ENCODE data around the gene SLC40A1.

SLC40A1 gene

DNA sequence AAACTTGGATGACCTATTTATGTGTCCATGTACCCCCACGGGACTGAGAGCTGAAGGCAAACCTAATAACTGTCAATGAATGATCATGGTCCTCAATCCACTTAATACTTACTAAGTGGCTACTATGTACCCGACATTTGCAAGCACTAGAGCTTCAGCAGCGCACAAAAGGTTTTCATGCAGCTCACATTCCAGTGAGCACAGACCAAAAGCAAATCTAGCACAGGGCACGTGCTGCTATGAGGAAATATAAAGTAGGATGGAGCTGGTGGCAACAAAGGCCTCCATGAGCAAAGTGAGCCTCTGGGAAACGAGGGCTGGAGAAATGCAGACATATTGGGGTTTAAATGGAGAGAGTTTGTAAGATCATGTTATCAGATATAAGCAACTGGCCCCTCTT lies 3.5 kb downstream of the SLC40A1 start:
- no peak overlapping the region for H3K4me3 ChIP-seq (ENCODE audit: low read depth, low read length)
- no peak for DNase-seq (ENCODE audit: low read depth)

DNA sequence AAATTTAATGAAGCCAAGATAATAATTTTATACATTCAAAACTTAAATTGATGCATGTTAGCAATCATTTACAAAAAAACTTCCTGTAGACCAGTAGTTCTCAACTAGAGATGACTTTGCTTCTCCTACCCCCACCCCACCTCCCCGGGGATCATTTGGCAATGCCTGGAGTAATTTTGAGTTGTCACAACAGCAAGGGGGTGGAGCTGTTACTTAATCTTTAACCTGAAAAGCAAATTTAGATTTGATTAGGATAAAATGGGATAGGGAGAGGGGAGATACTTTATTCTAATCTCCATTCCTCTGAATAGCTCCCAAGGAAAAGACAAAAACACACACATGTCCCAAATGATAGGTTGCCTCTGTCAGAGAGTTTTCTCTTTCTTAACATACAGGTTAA lies 4.2 kb downstream of the SLC40A1 start:
- no peak for DNase-seq (ENCODE audit: low read depth)
- no peak overlapping the region for H3K4me3 ChIP-seq (ENCODE audit: low read depth, low read length)

DNA sequence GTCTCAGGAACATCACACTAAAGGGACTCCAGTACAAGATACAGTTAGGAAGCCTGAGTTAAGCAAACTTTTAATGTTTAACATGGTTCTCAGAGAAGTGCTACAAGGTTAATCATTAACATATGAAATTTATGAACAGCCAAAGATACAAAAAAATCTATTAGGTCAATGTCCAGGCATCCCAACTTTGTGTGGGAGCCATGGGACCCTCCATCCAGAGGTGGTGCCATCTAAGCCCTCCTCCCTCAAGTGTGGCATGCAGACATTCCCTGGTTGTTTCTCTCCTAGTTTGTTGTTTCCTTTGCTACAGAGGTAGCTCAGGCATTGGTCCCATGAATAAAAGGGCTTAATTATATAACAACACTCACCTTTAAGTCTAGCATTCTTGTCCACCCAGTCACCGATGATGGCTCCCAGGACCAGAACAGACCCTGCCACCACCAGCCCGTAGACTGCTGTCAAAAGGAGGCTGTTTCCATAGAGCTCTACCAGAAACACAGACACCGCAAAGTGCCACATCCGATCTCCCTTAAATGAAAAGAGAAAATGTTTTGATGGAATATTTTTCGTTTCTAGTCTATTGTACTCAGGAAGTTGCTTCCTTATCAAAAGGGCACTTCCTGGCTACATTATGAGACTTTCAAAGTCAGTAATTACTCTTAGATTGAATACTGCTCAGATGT lies 5.7 kb downstream of the SLC40A1 start:
- no peak for DNase-seq (ENCODE audit: low read depth)
- H3K4me3 ChIP-seq (ENCODE audit: low read depth, low read length) = no peak overlapping the region

DNA sequence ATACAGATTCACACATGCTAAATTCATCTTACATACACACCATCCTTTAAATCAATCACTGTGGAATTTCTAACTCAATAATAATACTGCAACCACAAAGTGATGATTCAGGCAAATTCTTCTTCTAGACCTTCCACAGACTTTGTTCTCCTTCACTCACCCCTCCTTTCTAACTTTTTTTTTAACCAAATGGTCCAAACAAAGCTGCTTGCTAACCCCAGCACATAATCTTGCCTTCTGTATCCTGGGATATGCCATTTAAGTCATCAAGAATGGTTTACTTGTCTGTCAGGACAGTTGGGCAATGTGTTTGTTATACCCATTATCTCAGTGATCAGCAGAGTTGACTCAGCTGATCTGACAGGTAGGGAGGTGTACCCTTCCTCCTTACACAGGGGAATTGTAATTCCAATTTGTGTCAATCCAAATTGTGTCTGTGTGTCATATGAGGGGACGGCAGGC lies 10.0 kb downstream of the SLC40A1 start:
- DNase-seq (ENCODE audit: low read depth) = peak; percentile 67
- H3K4me3 ChIP-seq (ENCODE audit: low read depth, low read length) = no peak overlapping the region

DNA sequence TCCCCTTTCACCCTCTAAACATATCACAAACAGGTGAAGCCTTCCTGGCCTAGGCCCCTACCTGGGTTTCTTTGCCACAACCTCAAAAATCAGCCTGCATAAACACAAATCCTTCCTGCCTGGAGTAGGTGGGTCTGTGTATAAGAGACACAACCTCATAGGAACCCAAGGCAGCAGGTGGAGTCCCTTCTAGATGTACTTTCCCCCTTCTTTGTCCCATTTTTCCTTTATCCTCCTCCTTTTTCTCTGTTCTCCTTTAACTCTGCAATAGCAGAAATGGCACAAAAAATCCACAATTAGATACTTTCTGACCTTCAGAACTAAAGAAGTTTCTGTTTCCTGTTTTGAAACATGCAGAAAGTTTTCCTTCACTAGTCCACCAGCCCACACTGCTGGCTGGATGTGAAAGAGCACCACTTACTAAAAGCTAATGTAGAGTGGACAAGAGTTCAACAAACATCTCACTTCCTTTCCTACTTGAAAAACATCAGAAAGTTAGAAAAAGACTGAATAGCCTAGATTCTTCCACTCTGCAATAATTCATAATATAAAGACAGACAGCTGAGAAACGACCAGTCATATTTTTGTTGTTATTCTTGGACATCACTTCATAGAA lies 11.2 kb downstream of the SLC40A1 start:
- DNase-seq (ENCODE audit: low read depth) = no peak
- no peak overlapping the region for H3K4me3 ChIP-seq (ENCODE audit: low read depth, low read length)

DNA sequence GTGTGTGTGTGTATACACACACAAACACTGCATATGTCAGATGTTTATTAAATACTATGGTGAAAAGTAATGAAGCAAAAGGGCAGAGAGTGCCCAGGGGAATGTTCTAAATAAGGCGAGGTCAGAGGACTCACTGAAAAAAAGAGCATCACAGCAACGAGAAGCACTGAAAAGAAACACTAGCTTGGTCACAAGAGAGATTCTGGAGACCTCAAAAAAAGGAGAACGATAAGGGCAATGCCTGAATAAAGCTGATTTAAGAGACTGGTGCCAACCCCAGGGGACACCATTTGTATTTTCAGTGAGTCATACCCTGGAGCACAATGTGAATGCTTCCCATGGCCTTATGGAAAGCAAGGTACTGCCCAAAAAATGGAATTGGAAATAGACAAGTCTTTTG lies 14.5 kb downstream of the SLC40A1 start:
- DNase-seq (ENCODE audit: low read depth) = peak; percentile 51
- H3K4me3 ChIP-seq (ENCODE audit: low read depth, low read length) = no peak overlapping the region

DNA sequence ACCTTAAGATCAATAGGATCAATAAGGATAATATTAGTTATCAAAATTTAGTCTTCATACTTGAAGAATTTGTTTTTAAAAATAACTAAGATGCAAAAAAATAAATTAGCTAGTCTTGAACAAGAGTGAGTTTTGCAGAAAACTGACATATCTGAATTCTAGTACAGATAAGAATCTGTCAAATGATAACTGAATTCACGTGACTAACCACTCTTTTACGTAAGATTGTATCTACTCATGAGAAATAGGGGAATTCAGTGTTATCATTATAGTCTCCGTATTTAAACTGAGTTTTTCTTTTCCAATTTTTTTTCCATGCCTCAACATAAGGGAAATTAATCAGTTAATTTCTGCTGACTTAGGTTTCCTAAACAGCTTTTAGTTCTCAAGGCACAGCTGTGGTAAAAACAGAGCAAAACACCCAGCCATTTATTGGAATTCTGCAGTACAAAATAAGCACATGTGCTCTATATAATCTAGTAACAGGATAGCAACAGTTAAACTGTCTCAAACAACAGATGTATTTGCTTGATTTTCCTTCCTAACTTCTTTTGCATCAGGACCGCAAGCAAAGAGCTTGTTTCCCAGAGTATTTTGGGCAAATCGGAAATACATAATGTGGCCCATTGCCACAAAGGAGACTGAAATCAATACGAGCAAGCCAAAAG lies 19.1 kb downstream of the SLC40A1 start:
- no peak overlapping the region for H3K4me3 ChIP-seq (ENCODE audit: low read depth, low read length)
- no peak for DNase-seq (ENCODE audit: low read depth)

DNA sequence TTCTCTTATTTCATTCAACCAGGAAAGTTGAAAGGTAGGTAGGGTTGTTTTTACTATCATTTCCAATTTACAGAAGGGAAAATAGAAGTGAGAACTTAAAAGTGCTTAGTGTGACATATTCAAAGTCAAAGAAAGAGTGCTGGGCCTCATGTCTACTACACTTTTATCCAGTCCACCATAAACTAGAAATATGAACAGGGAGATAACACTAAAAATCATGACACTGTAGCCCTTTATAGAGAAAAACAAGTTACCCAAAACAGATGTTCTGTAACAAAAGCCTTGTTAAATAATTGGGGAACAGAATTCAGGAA lies 20.4 kb downstream of the SLC40A1 start:
- H3K4me3 ChIP-seq (ENCODE audit: low read depth, low read length) = no peak overlapping the region
- no peak for DNase-seq (ENCODE audit: low read depth)

DNA sequence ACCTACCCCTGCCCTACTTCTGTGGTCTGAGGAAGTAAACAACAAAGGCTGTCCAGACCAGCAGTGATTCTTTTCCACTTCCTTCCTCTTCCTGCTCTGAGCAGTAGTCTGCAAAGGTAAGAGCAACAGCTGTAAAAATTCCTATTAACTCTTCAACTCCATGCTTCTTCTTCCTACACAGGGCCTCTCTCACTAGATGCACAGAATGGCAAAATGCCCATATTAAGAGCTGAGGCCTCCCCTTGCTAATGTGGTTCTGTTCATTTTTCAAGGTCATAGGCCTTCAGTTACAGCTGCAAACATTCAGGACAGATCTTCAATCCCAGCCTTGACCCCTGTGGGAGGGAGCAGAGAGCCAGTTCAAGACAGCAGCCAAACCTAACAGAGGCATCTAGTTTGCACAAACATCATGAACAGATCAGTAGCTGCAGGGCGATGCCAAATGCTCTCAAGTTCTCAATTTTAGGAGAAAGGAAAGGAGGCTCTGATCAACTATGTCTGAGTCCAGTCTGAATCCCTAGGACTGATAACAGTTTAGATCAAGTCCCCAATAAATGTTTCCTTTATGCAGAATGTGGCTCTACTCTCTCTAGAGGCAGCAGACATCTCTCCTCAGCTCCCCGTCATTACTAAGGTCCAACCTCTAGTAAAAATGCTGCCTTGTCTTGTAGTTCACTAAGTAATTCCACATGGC lies 20.9 kb downstream of the SLC40A1 start:
- H3K4me3 ChIP-seq (ENCODE audit: low read depth, low read length) = no peak overlapping the region
- DNase-seq (ENCODE audit: low read depth) = no peak

DNA sequence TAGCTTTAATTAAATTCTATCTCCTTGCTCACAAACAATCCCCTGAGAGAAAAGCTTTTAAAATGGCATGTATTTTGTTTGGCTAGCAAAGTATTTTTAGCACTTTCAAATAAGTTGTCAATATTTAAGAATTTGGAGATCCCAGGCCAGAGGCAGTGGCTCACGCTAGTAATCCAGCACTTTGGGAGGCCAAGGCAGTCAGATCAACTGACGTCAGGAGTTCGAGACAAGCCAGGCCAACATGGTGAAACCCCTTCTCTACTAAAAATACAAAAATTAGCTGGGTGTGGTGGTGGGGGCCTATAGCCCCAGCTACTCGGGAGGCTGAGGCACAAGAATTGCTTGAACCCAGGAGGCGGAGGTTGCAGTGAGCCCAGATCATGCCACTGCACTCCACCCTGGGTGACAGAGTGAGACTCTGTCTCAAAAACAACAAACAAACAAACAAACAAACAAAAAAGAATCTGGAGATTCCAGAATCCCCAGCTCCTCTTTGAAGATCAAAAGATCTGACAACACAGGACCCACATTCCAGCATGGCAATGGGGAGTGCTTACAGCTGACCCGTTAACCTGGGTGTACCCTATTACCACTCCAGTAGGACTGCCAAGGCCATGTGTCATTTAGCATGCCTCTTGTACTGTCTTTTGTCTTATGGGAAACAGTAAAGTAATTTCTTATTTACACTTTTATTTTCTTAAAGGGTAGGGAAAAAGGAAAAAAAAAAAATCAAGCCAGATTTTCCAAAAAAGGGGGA lies 21.9 kb downstream of the SLC40A1 start:
- no peak overlapping the region for H3K4me3 ChIP-seq (ENCODE audit: low read depth, low read length)
- DNase-seq (ENCODE audit: low read depth) = no peak

DNA sequence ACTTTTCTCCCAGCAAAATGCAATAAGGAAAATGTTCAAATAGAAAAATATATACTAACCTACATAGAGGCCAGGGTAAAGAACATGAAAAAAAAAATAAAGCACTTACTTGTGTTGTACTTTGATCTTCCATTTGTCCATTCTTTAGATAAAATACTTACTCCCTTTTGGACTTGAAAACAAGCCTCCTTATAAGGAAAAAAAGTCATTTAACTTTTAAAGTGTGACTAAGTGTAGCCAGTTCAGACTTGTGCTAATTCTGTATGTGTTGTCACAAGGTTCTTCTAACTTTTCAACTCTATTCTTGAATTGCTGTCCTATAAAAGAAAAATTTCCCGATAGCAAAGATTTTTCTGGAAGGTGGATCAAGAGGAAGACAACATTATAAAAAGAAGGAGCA lies 23.2 kb downstream of the SLC40A1 start:
- H3K4me3 ChIP-seq (ENCODE audit: low read depth, low read length) = no peak overlapping the region
- no peak for DNase-seq (ENCODE audit: low read depth)

DNA sequence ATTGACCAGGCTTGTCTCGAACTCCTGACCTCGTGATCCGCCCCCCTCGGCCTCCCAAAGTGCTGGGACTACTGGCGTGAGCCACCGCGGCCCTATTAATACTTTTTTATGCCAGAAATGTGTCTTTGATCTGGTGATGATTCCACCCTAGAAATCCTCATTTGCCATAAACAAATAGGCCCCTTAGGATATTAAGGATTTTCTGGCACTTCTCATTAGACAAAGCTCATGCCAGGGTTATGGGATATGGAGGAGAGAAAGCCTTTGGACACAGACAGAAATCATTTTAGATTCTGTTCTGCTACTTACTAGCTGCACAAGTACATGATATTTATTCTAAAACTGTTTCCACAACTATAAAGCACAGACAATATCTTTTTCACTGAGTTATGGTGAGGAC lies 24.1 kb downstream of the SLC40A1 start:
- DNase-seq (ENCODE audit: low read depth) = no peak
- H3K4me3 ChIP-seq (ENCODE audit: low read depth, low read length) = no peak overlapping the region

DNA sequence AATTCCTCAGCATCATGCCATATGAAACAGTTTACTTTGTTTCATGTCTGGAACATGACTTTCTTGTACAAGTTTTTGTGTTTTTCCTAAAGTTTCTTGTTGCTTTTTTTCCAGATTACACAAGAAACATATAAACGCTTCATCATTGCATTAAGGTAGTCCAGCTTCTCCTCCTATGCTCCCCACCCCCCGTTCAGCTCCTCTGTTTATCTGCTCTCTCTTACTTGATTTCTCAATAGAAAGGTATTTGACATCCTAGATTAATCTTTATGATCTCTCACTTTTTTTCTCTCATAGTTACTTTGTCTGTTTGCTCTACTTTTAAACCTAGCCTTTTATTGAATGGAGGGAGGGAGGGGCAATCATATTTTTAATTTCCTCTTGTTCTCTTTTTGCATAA lies 25.4 kb downstream of the SLC40A1 start:
- DNase-seq (ENCODE audit: low read depth) = no peak
- no peak overlapping the region for H3K4me3 ChIP-seq (ENCODE audit: low read depth, low read length)

DNA sequence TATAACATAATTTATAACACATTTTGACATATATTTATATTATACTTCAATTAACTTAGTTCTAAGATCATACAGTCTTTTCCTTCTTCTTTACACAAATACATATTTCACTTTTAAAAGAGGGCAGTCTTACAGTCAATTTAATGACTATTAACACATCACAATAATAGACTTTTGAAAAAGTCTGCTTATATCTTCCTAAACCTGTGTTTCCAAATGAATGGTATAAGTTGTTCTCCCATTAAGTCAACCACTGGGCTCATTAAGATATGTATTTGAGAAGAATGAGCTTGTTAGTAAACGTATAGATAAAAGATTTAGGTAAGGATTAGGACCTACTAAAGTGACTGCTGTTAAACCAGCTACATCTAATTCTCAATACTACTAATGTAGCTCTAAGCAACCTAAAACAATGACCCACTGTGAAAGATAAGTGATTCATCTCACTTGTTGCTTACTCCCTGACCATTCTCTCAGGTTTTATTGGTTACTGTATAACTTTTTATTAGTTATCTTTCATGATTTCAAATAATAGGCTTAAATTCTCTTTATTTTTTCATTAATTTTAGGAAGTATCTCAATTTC lies 27.0 kb downstream of the SLC40A1 start:
- no peak for DNase-seq (ENCODE audit: low read depth)
- no peak overlapping the region for H3K4me3 ChIP-seq (ENCODE audit: low read depth, low read length)

DNA sequence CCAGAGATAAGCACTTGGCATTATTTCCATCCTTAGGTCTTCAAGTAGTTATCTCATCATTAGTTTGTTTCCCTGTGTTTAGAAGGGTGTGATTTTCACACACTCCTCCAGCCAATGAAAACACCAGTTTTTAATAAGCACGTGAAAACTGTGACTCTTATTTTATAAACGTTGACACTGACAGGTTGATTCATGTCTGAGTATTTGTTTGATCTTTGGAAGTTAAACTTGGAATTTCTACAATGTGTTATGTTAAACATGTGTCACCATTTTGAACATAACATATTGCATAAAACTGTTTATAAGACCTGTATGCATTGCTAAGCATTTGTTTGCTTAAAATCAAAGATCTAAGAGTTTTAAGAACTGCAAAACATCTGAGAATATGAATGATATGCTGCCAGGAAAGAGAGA lies 27.6 kb downstream of the SLC40A1 start:
- H3K4me3 ChIP-seq (ENCODE audit: low read depth, low read length) = no peak overlapping the region
- no peak for DNase-seq (ENCODE audit: low read depth)

DNA sequence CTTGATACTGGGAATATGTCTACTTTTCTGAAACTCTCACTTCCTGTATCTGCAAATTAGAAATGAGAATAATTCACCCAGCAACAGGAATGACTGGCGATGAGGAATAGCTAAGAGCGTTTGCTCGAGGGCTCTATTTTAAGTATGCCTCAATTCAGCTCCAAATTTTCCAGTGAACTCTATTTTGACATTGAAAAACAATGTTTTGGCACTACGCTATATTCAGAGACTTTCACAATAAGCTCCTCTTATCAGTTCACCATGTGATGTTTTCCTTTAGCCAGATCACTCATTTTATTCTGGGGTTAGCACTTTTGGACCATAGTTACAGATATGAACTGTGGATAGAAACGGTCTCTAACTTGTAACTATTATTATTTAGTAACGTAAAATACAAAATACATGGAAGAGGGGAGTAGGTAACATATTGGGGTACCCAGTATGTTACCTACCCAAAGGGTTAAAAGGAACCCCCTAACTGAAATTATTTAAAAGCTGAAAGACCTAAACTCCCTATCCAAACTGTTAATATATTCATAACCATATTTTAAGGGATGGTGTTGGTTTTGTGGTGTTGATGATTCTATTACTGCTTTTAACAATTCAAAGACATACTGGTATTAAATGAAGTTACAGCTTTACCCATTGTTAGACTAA lies 28.1 kb downstream of the SLC40A1 start:
- DNase-seq (ENCODE audit: low read depth) = no peak

DNA sequence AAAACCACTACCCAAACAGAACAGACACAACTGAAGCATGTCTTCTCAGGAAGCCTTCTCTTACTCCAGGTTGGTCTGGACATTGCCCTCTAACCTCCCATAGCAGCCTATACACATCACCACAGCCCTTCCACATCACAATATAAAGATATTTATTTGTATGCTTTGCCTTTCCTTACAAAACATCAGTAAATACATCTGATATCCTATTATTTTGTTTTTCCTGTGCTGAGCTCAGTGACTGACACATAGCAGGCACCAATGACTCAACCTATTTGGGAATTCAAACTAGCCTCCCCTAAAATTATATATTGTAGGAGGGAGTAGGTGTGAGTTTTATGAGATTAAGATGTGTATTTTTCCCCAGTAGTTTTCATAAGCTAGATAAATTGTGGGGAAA lies 28.8 kb downstream of the SLC40A1 start:
- no peak for DNase-seq (ENCODE audit: low read depth)
- H3K4me3 ChIP-seq (ENCODE audit: low read depth, low read length) = no peak overlapping the region

More for the DNA sequence above, 28.1 kb downstream of the SLC40A1 start:
- H3K4me3 ChIP-seq (ENCODE audit: low read depth, low read length) = no peak overlapping the region

DNA sequence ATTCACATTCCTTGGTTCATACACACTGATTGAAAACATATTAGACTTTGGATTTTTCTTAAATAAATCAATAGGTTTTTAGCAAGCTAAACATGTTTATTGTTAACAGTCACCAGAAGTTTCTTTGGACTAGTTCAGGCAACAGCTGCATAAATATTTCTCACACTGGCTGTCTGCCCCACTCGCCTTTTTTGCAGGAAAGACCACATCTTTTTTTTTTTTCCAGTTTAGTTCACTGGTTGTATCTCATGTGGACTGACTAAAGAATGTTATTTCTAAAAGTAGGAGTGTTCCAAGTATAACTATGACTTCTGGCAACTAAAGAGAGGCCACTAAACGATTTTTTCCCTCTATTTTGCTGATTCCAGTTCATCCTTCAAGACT lies 31.1 kb downstream of the SLC40A1 start:
- DNase-seq (ENCODE audit: low read depth) = no peak
- no peak overlapping the region for H3K4me3 ChIP-seq (ENCODE audit: low read depth, low read length)
